ENCODE measurements around the gene GAGE12J. TPM values are rescaled to one million over a fixed set of nuclear protein-coding genes. Genes with fewer than 3 reads are reported as not detected.

The GAGE12J gene
- total and polyA plus RNA-seq, 7 donors = not detected

DNA sequence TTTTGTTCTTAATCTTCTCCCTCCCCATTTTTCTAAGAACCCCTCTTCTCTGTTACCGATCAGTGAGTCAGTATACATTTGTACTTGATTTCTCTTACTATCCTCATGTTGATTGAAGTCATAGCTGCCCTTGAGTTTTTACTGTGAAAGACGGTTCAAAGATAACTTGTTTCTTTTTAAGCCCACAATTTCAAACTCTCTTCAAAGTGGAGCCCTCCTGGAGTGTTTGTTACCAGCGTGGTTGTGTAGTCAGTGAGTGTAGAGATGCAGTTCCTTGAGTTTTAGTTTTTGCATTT lies 44.4 kb upstream of the GAGE12J start:
- H3K27ac ChIP-seq = peak overlapping the region; percentile 3
- ATAC-seq = no peak
- intact Hi-C loops (cut with DNase I) = no loop called here

GRCh38 chrX:49278081-49278480 lies 43.8 kb upstream of the GAGE12J start:
- H3K4me3 ChIP-seq = no peak overlapping the region
- no peaks in the 10 kb centered on the region for H3K36me3 ChIP-seq (ENCODE audit: insufficient read depth in 1 of 2, low read depth in 1 of 2)
- no peak for DNase-seq
- H3K4me1 ChIP-seq = no peaks in the 10 kb centered on the region
- peaks cover 0 to 4% (median 0%) of the 10 kb centered on the region in 3 donors for H3K27me3 ChIP-seq (ENCODE audit: insufficient read depth in 3 of 3, low read length in 2 of 3)
- intact Hi-C loops (cut with DNase I) = no loop called here
- no peak for TF ChIP-seq CTCF (IDR thresholded peaks at IDR 0.05)
- H3K27ac ChIP-seq = no peak overlapping the region
- WGBS, 3 donors = 84 to 93% (median 87%) methylated on average over 3 of the region's 3 CpGs
- ATAC-seq = no peak
- no peaks in the 10 kb centered on the region for H3K9me3 ChIP-seq

More for the DNA sequence above, 44.4 kb upstream of the GAGE12J start:
- no peaks in the 10 kb centered on the region for H3K36me3 ChIP-seq (ENCODE audit: insufficient read depth in 1 of 2, low read depth in 1 of 2)
- WGBS, 3 donors = 70 to 85% (median 75%) methylated on average over 3 of the region's 3 CpGs
- no peak for TF ChIP-seq CTCF (IDR thresholded peaks at IDR 0.05)
- H3K4me1 ChIP-seq = no peaks in the 10 kb centered on the region
- no peaks in the 10 kb centered on the region for H3K9me3 ChIP-seq
- peaks cover 0 to 4% (median 0%) of the 10 kb centered on the region in 3 donors for H3K27me3 ChIP-seq (ENCODE audit: insufficient read depth in 3 of 3, low read length in 2 of 3)
- no peak for DNase-seq
- H3K4me3 ChIP-seq = no peak overlapping the region

GRCh38 chrX:49282647-49283011 lies 39.2 kb upstream of the GAGE12J start:
- intact Hi-C loops (cut with DNase I) = no loop called here
- DNase-seq = no peak
- no peak for TF ChIP-seq CTCF (IDR thresholded peaks at IDR 0.05)
- WGBS, 3 donors = 47 to 51% (median 49%) methylated on average over 10 to 11 of the region's 11 CpGs
- Histone ChIP-seq H3K9me3 (no peaks in the 10 kb centered on the region), H3K27ac (no peak overlapping the region), H3K4me3 (no peak overlapping the region), H3K36me3 (ENCODE audit: insufficient read depth in 1 of 2, low read depth in 1 of 2) (no peaks in the 10 kb centered on the region), H3K27me3 (ENCODE audit: insufficient read depth in 3 of 3, low read length in 2 of 3) (peaks cover 0 to 8% (median 0%) of the 10 kb centered on the region in 3 donors), H3K4me1 (no peaks in the 10 kb centered on the region)
- peak in 1 of 4 donors; percentile 21 for ATAC-seq

DNA sequence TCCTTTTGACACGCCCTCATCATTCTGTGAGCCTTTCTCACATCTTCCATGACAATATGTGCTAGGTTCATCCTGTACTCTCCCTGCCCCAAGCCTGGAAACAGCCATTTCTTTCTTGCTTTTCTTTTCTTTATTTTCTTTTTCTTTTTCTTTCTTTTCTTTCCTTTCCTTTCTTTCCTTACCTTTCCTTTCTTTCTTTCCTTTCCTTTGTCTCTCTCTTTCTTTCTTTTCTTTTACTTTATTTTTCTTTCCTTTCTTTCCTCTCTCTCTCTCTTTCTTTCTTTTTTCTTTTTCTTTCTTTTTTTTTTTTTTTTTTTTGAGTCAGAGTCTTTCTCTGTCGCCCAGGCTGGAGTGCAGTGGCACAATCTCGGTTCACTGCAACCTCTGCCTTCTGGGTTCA lies 37.6 kb upstream of the GAGE12J start:
- WGBS, 3 donors = 66 to 98% (median 97%) methylated on average over 3 of the region's 3 CpGs
- ATAC-seq = no peak

More for the DNA sequence above, 37.6 kb upstream of the GAGE12J start:
- TF ChIP-seq CTCF (IDR thresholded peaks at IDR 0.05) = no peak
- H3K4me3 ChIP-seq = no peak overlapping the region
- H3K27ac ChIP-seq = no peak overlapping the region
- intact Hi-C loops (cut with DNase I) = no loop called here
- no peaks in the 10 kb centered on the region for H3K4me1 ChIP-seq
- no peak for DNase-seq
- peaks cover 0 to 8% (median 0%) of the 10 kb centered on the region in 3 donors for H3K27me3 ChIP-seq (ENCODE audit: insufficient read depth in 3 of 3, low read length in 2 of 3)
- H3K9me3 ChIP-seq = no peaks in the 10 kb centered on the region
- no peaks in the 10 kb centered on the region for H3K36me3 ChIP-seq (ENCODE audit: insufficient read depth in 1 of 2, low read depth in 1 of 2)

Data from psoas muscle (tissue), 8 donors.